Mesenchymal stem cell (in vitro differentiated cells and primary cell): ENCODE data around the gene ERCC4.
A peak's percentile ranks its signal among the peaks of the same experiment; 100 is the strongest.

Experiments used
- DNase-seq: peaks from one replicate; pipeline ENCODE4 v3.0.0-alpha.2; 2013
- H2AFZ ChIP-seq: one replicate; pipeline ENCODE4 v1.6.1; 2013; ENCODE audit warnings: low read depth, mild to moderate bottlenecking, control low read depth, inconsistent platforms, low read length, moderate library complexity
- H2AK5ac ChIP-seq: 2 replicates; pipeline ENCODE4 v1.6.1; 2013; ENCODE audit warnings: low read length, moderate library complexity, mild to moderate bottlenecking, inconsistent platforms; ENCODE audit not compliant: severe bottlenecking
- H2BK120ac ChIP-seq: one replicate; pipeline ENCODE4 v1.6.1; 2013; ENCODE audit warnings: low read depth, mild to moderate bottlenecking, inconsistent platforms, low read length, moderate library complexity
- H2BK12ac ChIP-seq, 2 experiments: one replicate each; pipeline ENCODE4 v1.6.1; 2013; ENCODE audit warnings: inconsistent platforms in 2 of 2, low read length in 2 of 2, mild to moderate bottlenecking in 2 of 2, moderate library complexity in 2 of 2, control low read depth in 1 of 2
- H2BK15ac ChIP-seq: one replicate; pipeline ENCODE4 v1.6.1; 2013; ENCODE audit warnings: mild to moderate bottlenecking, low read depth, inconsistent platforms; ENCODE audit not compliant: poor library complexity, severe bottlenecking
- H2BK5ac ChIP-seq: 2 replicates; pipeline ENCODE4 v1.6.1; 2013; ENCODE audit warnings: low read depth, mild to moderate bottlenecking, low read length, control low read depth, inconsistent platforms; ENCODE audit not compliant: poor library complexity, severe bottlenecking
- H3K14ac ChIP-seq, 2 experiments: one replicate each; pipeline ENCODE4 v1.6.1; 2013; ENCODE audit warnings: inconsistent platforms in 2 of 2, low read length in 2 of 2, control low read depth in 1 of 2, mild to moderate bottlenecking in 1 of 2, moderate library complexity in 1 of 2
- H3K18ac ChIP-seq, 2 experiments: one replicate each; pipeline ENCODE4 v1.6.1; 2013; ENCODE audit warnings: inconsistent platforms in 2 of 2, low read length in 2 of 2, control low read depth in 1 of 2, low read depth in 1 of 2, mild to moderate bottlenecking in 1 of 2
- H3K23ac ChIP-seq, 2 experiments: one replicate each; pipeline ENCODE4 v1.6.1; 2013; ENCODE audit warnings: inconsistent platforms in 2 of 2, low read length in 2 of 2, mild to moderate bottlenecking in 2 of 2, moderate library complexity in 2 of 2, control low read depth in 1 of 2
- H3K27ac ChIP-seq: 2 replicates; pipeline ENCODE4 v1.5.1; 2013; ENCODE audit warnings: mild to moderate bottlenecking, moderate library complexity, low read length, control low read depth, inconsistent platforms; ENCODE audit not compliant: poor library complexity, severe bottlenecking
- H3K27me3 ChIP-seq, 2 experiments: 2 replicates each; pipeline versions ENCODE4 v1.6.1 to v1.7.0; 2013; ENCODE audit warnings: low read length in 2 of 2, mild to moderate bottlenecking in 2 of 2, moderate library complexity in 2 of 2, control low read depth in 1 of 2, inconsistent platforms in 1 of 2; ENCODE audit not compliant: control insufficient read depth in 1 of 2, insufficient read depth in 1 of 2
- H3K36me3 ChIP-seq, 2 experiments: 2 replicates each; pipeline versions ENCODE4 v1.6.1 to v1.7.0; 2013; ENCODE audit warnings: low read length in 2 of 2, control low read depth in 1 of 2, inconsistent platforms in 1 of 2, low read depth in 1 of 2, mild to moderate bottlenecking in 1 of 2; ENCODE audit not compliant: insufficient read depth in 2 of 2, control insufficient read depth in 1 of 2
- H3K4ac ChIP-seq, 2 experiments: one replicate each; pipeline ENCODE4 v1.6.1; 2013; ENCODE audit warnings: inconsistent platforms in 2 of 2, low read length in 2 of 2, mild to moderate bottlenecking in 2 of 2, moderate library complexity in 2 of 2, control low read depth in 1 of 2, low read depth in 1 of 2
- H3K4me1 ChIP-seq: 2 replicates; pipeline ENCODE4 v1.6.1; 2013; ENCODE audit warnings: low read depth, low read length, control low read depth; ENCODE audit not compliant: control insufficient read depth, insufficient read depth
- H3K4me2 ChIP-seq: 2 replicates; pipeline ENCODE4 v1.6.1; 2013; ENCODE audit warnings: low read length, mild to moderate bottlenecking, inconsistent platforms; ENCODE audit not compliant: poor library complexity, severe bottlenecking
- H3K4me3 ChIP-seq, 2 experiments: 2 replicates each; pipeline versions ENCODE4 v1.5.1 to v1.7.0; 2013; ENCODE audit warnings: low read length in 2 of 2, mild to moderate bottlenecking in 2 of 2, control low read depth in 1 of 2, low read depth in 1 of 2; ENCODE audit not compliant: insufficient read depth in 1 of 2
- H3K79me1 ChIP-seq: replicated peaks from 2 replicates; pipeline ENCODE4 v1.6.1; 2013; ENCODE audit warnings: mild to moderate bottlenecking, control low read depth, low read length, inconsistent platforms; ENCODE audit not compliant: poor library complexity, severe bottlenecking
- H3K9ac ChIP-seq: 2 replicates; pipeline ENCODE4 v1.7.0; 2013; ENCODE audit warnings: mild to moderate bottlenecking, low read length, moderate library complexity
- H3K9me3 ChIP-seq: 2 replicates; pipeline ENCODE4 v1.7.0; 2013; ENCODE audit warnings: mild to moderate bottlenecking, low read length; ENCODE audit not compliant: control insufficient read depth
- H4K8ac ChIP-seq: one replicate; pipeline ENCODE4 v1.6.1; 2013; ENCODE audit warnings: inconsistent platforms, mild to moderate bottlenecking, low read length, moderate library complexity
- H4K91ac ChIP-seq: one replicate; pipeline ENCODE4 v1.6.1; 2013; ENCODE audit warnings: mild to moderate bottlenecking, low read length, inconsistent platforms
- WGBS: methylation state at CpG from one replicate; pipeline ENCODE4 v1.1.7; 2013; ENCODE audit warnings: mixed read lengths; 5-methylcytosine and 5-hydroxymethylcytosine counted together

Gene ERCC4

GRCh38 chr16:13921328-13921727 is 1.4 kb downstream of the ERCC4 start:
- Histone ChIP-seq H3K79me1 (peaks cover 24% of the 10 kb centered on the region), H3K36me3 (peaks cover 0 to 35% of the 10 kb centered on the region in 2 experiments), H3K27ac (no peak overlapping the region), H3K14ac (peak overlapping the region in 1 of 2 experiments; percentile 39), H3K23ac (peak overlapping the region in 1 of 2 experiments; percentile 72), H3K18ac (no peak overlapping the region), H3K4me1 (peaks cover 9% of the 10 kb centered on the region), H4K91ac (no peak overlapping the region), H3K9ac (peak overlapping the region; percentile 99), H2BK15ac (no peak overlapping the region), H3K9me3 (no peaks in the 10 kb centered on the region), H3K4me3 (peak overlapping the region in 1 of 2 experiments; percentile 97), H3K4me2 (peak overlapping the region; percentile 84), H2BK120ac (no peak overlapping the region), H4K8ac (peak overlapping the region; percentile 63), H2BK5ac (no peak overlapping the region), H2AFZ (no peak overlapping the region), H2BK12ac (no peak overlapping the region), H2AK5ac (peak overlapping the region; percentile 33), H3K27me3 (peaks cover 0 to 4% of the 10 kb centered on the region in 2 experiments), H3K4ac (peak overlapping the region in 1 of 2 experiments; percentile 7)
- no peak for DNase-seq
- 93% methylated on average over 2 of the region's 2 CpGs for WGBS

- H2AK5ac ChIP-seq, result peak overlapping the region; percentile 39
- peaks cover 28% of the 10 kb centered on the region for H3K79me1 ChIP-seq
- no peak overlapping the region for H3K23ac ChIP-seq
- no peak overlapping the region for H2AFZ ChIP-seq
- no peak overlapping the region for H2BK15ac ChIP-seq
- H3K27ac ChIP-seq, result no peak overlapping the region
- no peak overlapping the region for H2BK120ac ChIP-seq
- 40% methylated on average over 3 of the region's 4 CpGs for WGBS
- H3K4me3 ChIP-seq, result no peak overlapping the region
- peak overlapping the region; percentile 59 for H3K9ac ChIP-seq
- peaks cover 0 to 51% of the 10 kb centered on the region in 2 experiments for H3K36me3 ChIP-seq
- no peak overlapping the region for H2BK5ac ChIP-seq
- peak; percentile 60 for DNase-seq
- no peak overlapping the region for H2BK12ac ChIP-seq
- H3K4ac ChIP-seq, result no peak overlapping the region
- no peak overlapping the region for H4K91ac ChIP-seq
- no peaks in the 10 kb centered on the region for H3K27me3 ChIP-seq
- no peak overlapping the region for H3K14ac ChIP-seq
- H3K4me2 ChIP-seq, result no peak overlapping the region
- no peak overlapping the region for H3K18ac ChIP-seq
- peaks cover 9% of the 10 kb centered on the region for H3K4me1 ChIP-seq
- no peak overlapping the region for H4K8ac ChIP-seq
- no peaks in the 10 kb centered on the region for H3K9me3 ChIP-seq
These were observed 3.8 kb downstream of the ERCC4 start for GRCh38 chr16:13923703-13924298.

DNA sequence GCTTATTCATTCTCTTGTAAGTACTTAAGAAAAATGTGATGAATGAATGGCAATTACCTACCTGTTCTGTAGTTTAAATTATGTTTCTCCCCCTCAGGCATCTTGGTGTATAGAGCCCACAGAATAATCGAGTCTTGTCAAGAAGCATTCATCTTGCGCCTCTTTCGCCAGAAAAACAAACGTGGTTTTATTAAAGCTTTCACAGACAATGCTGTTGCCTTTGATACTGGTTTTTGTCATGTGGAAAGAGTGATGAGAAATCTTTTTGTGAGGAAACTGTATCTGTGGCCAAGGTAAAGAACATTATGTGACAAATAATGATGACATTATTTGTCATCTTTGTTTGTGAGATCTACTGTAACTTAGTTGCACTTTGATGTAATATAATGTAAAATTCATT is 6.5 kb downstream of the ERCC4 start:
- Histone ChIP-seq H4K91ac (no peak overlapping the region), H3K9ac (no peak overlapping the region), H3K27me3 (no peaks in the 10 kb centered on the region), H3K4ac (no peak overlapping the region), H3K9me3 (no peaks in the 10 kb centered on the region), H2BK120ac (no peak overlapping the region), H2BK15ac (no peak overlapping the region), H3K4me1 (peaks cover 1% of the 10 kb centered on the region), H3K79me1 (peaks cover 15% of the 10 kb centered on the region), H3K18ac (no peak overlapping the region), H3K36me3 (peaks cover 0 to 61% of the 10 kb centered on the region in 2 experiments), H3K14ac (no peak overlapping the region), H2AFZ (no peak overlapping the region), H2BK12ac (no peak overlapping the region), H2BK5ac (no peak overlapping the region), H3K27ac (no peak overlapping the region), H3K4me2 (no peak overlapping the region), H4K8ac (no peak overlapping the region), H3K23ac (no peak overlapping the region), H3K4me3 (no peak overlapping the region), H2AK5ac (no peak overlapping the region)
- WGBS, result 96% methylated on average over 4 of the region's 4 CpGs
- no peak for DNase-seq

DNA sequence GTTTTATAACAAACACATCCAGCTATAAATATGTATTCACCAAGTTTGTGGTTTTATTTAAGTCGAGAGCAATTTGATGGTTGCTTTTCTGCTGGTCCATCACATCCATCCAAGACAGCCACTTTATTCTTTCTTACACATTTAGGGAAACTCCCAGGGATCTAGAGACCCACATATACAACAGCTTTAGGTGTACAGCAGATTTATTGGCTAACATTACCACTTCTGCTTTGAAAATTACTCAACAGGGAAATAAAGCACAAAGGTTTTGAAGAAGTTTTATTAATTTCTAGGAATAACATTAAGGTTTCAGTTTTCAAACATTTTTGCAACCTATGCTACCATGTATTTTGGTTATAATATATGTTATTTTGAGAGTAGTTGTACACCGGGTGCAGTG is 6.9 kb downstream of the ERCC4 start:
- 100% methylated on average over 2 of the region's 2 CpGs for WGBS
- H4K8ac ChIP-seq, result no peak overlapping the region
- H3K14ac ChIP-seq, result no peak overlapping the region
- H3K36me3 ChIP-seq, result peaks cover 2 to 66% of the 10 kb centered on the region in 2 experiments
- no peaks in the 10 kb centered on the region for H3K27me3 ChIP-seq
- H2AK5ac ChIP-seq, result no peak overlapping the region
- H3K9ac ChIP-seq, result no peak overlapping the region
- no peaks in the 10 kb centered on the region for H3K9me3 ChIP-seq
- DNase-seq, result no peak
- no peak overlapping the region for H2BK5ac ChIP-seq
- H2BK15ac ChIP-seq, result no peak overlapping the region
- no peak overlapping the region for H3K4me2 ChIP-seq
- no peak overlapping the region for H2BK120ac ChIP-seq
- H2BK12ac ChIP-seq, result no peak overlapping the region
- peaks cover 1% of the 10 kb centered on the region for H3K4me1 ChIP-seq
- peaks cover 16% of the 10 kb centered on the region for H3K79me1 ChIP-seq
- no peak overlapping the region for H2AFZ ChIP-seq
- H4K91ac ChIP-seq, result no peak overlapping the region
- no peak overlapping the region for H3K4me3 ChIP-seq
- no peak overlapping the region for H3K4ac ChIP-seq
- no peak overlapping the region for H3K18ac ChIP-seq
- no peak overlapping the region for H3K23ac ChIP-seq
- H3K27ac ChIP-seq, result no peak overlapping the region
